Measurements from ENCODE around the gene SNCB.

SNCB gene

GRCh38 chr5:176667637-176668036, 37.3 kb upstream of the SNCB start:
- no peak for TF ChIP-seq CTCF (IDR thresholded peaks at IDR 0.05; ENCODE audit: extremely low read depth, missing control alignments)
- no peak for DNase-seq (ENCODE audit: low spot score)

GRCh38 chr5:176665517-176665916, 35.2 kb upstream of the SNCB start:
- DNase-seq (ENCODE audit: low spot score), result no peak

GRCh38 chr5:176664886-176665285, 34.6 kb upstream of the SNCB start:
- no peak for TF ChIP-seq CTCF (IDR thresholded peaks at IDR 0.05; ENCODE audit: extremely low read depth, missing control alignments)
- DNase-seq (ENCODE audit: low spot score), result no peak

More at GRCh38 chr5:176665517-176665916, 35.2 kb upstream of the SNCB start:
- no peak for TF ChIP-seq CTCF (IDR thresholded peaks at IDR 0.05; ENCODE audit: extremely low read depth, missing control alignments)

- no peak for TF ChIP-seq CTCF (IDR thresholded peaks at IDR 0.05; ENCODE audit: extremely low read depth, missing control alignments)
- DNase-seq (ENCODE audit: low spot score), result no peak
Observed at GRCh38 chr5:176664479-176664878, 34.1 kb upstream of the SNCB start.

GRCh38 chr5:176663566-176663965, 33.2 kb upstream of the SNCB start:
- no peak for TF ChIP-seq CTCF (IDR thresholded peaks at IDR 0.05; ENCODE audit: extremely low read depth, missing control alignments)
- DNase-seq (ENCODE audit: low spot score), result no peak

- no peak for TF ChIP-seq CTCF (IDR thresholded peaks at IDR 0.05; ENCODE audit: extremely low read depth, missing control alignments)
- no peak for DNase-seq (ENCODE audit: low spot score)
Observed at GRCh38 chr5:176662371-176663333, 32.3 kb upstream of the SNCB start.

- DNase-seq (ENCODE audit: low spot score), result no peak
- TF ChIP-seq CTCF (IDR thresholded peaks at IDR 0.05; ENCODE audit: extremely low read depth, missing control alignments), result no peak
Observed at GRCh38 chr5:176661676-176662075, 31.3 kb upstream of the SNCB start.
